HepG2 (cell line): ENCODE measurements around the gene SLC9A9. TPM values are rescaled to one million over a fixed set of nuclear protein-coding genes. Genes with fewer than 3 reads are reported as not detected.

Experiments
- ATAC-seq: fragments of 200-7000 bp; cut with Tn5 transposase; 3 replicates; pipeline ENCODE4 v1.9.1; 2020; ENCODE audit warnings: mild to moderate bottlenecking, moderate library complexity
- BruUV-seq: library from RNA; stranded (reverse); fragments of 400-500 nt; replicated peaks from 2 replicates; lab custom pipeline; 2021; lab: Mats Ljungman, UMichigan
- CTCF ChIA-PET: fragments of 300-600 bp; formaldehyde crosslinking; extraction: SDS; loops from one replicate; lab custom pipeline; 2021; ENCODE audit warnings: low total read pairs, inconsistent platforms, low intra/inter-chr PET ratio; lab: Yijun Ruan, JAX
- POLR2A ChIA-PET: fragments of 350-600 bp; sonication (Branson Sonifier 250); formaldehyde crosslinking; loops from one replicate; lab custom pipeline; 2020; ENCODE audit warnings: antibody characterized with exemption, inconsistent platforms; lab: Yijun Ruan, JAX
- DNase-seq: peaks from one replicate; pipeline ENCODE4 v3.0.0-alpha.2; 2015; ENCODE audit warnings: low spot score
- FAIRE-seq: peaks from 3 replicates; lab custom pipeline; 2011; peaks lifted over from hg19 to GRCh38; lab: Jason Lieb, UNC
- H2AFZ ChIP-seq: one replicate; pipeline ENCODE4 v1.6.1; 2011; ENCODE audit warnings: low read length, inconsistent platforms
- H3K27ac ChIP-seq: fragments of 300-600 bp; 3 replicates; pipeline ENCODE4 v1.8.0; 2011; ENCODE audit warnings: mixed run types, mild to moderate bottlenecking, mixed read lengths, low read length, inconsistent platforms; ENCODE audit not compliant: insufficient read depth; ENCODE audit errors: extremely low read length
- H3K27me3 ChIP-seq, 2 experiments: fragments of 200-600 bp in 1 of 2; 2 replicates in 1 of 2; 3 replicates in 1 of 2; pipeline versions ENCODE4 v1.6.0 to v1.8.0; 2011; ENCODE audit warnings: low read length in 2 of 2, mild to moderate bottlenecking in 2 of 2, moderate library complexity in 2 of 2, inconsistent platforms in 1 of 2; ENCODE audit not compliant: insufficient read depth in 2 of 2, control insufficient read depth in 1 of 2
- H3K36me3 ChIP-seq, 2 experiments: fragments of 200-600 bp in 1 of 2; replicated peaks in 1 of 2; 2 replicates in 1 of 2; 3 replicates in 1 of 2; pipeline versions ENCODE4 v1.5.1 to v1.8.0; 2011; ENCODE audit warnings: low read length in 2 of 2, inconsistent platforms in 1 of 2; ENCODE audit not compliant: insufficient read depth in 2 of 2, control insufficient read depth in 1 of 2
- H3K4me1 ChIP-seq: 2 replicates; pipeline ENCODE4 v1.5.1; 2012; ENCODE audit warnings: low read length, inconsistent platforms; ENCODE audit not compliant: insufficient read depth
- H3K4me2 ChIP-seq: 2 replicates; pipeline ENCODE4 v1.6.0; 2011; ENCODE audit warnings: low read depth, low read length, inconsistent platforms
- H3K4me3 ChIP-seq, 3 experiments: fragments of 200-600 bp in 1 of 3; sonication (generic), shearing (Covaris generic) in 1 of 3; replicated peaks in 1 of 3; 2 replicates each; pipeline ENCODE4 v1.5.1; 2011 to 2016; ENCODE audit warnings: low read length in 3 of 3, inconsistent platforms in 2 of 3, low read depth in 2 of 3, mild to moderate bottlenecking in 2 of 3, control low read depth in 1 of 3, mixed read lengths in 1 of 3; ENCODE audit not compliant: insufficient read depth in 1 of 3
- H3K79me2 ChIP-seq: one replicate; pipeline ENCODE4 v1.6.1; 2011; ENCODE audit warnings: low read length, inconsistent platforms; ENCODE audit not compliant: insufficient read depth
- H3K9ac ChIP-seq: 2 replicates; pipeline ENCODE4 v1.6.0; 2011; ENCODE audit warnings: mild to moderate bottlenecking, low read depth, low read length, inconsistent platforms; ENCODE audit not compliant: insufficient read depth
- H3K9me3 ChIP-seq: 2 replicates; pipeline ENCODE4 v1.5.1; 2012; ENCODE audit warnings: mild to moderate bottlenecking, low read length
- H4K20me1 ChIP-seq: 2 replicates; pipeline ENCODE4 v1.6.0; 2011; ENCODE audit warnings: inconsistent platforms, mild to moderate bottlenecking, low read length, moderate library complexity; ENCODE audit not compliant: insufficient read depth
- CENPX ChIP-seq: sonication (generic); formaldehyde crosslinking; IDR thresholded peaks from 2 replicates; pipeline ENCODE4 v1.9.0; 2021; ENCODE audit warnings: mild to moderate bottlenecking, missing genetic modification reagents, moderate library complexity
- FOXM1 ChIP-seq: sonication (generic); formaldehyde crosslinking; IDR thresholded peaks from 2 replicates; pipeline ENCODE4 v1.5.0; 2020; ENCODE audit warnings: missing genetic modification reagents
- HOXA3 ChIP-seq: sonication (generic); formaldehyde crosslinking; IDR thresholded peaks from 2 replicates; pipeline ENCODE4 v1.5.0; 2020; ENCODE audit warnings: missing genetic modification reagents
- MAFK ChIP-seq, 2 experiments: IDR thresholded peaks in 1 of 2; conservative IDR thresholded peaks in 1 of 2; 2 replicates each; pipeline ENCODE4 v1.6.1; 2011; ENCODE audit warnings: improper control_type of control experiment in 2 of 2, low read length in 2 of 2
- RAD21 ChIP-seq: fragments of 450-650 bp; formaldehyde crosslinking; IDR thresholded peaks from 2 replicates; pipeline ENCODE4 v1.5.0; 2020; ENCODE audit warnings: mild to moderate bottlenecking
- STAG1 ChIP-seq: sonication (generic); formaldehyde crosslinking; IDR thresholded peaks from 2 replicates; pipeline ENCODE4 v1.4.0; 2020; ENCODE audit warnings: missing genetic modification reagents
- ZFAT ChIP-seq: sonication (generic); formaldehyde crosslinking; conservative IDR thresholded peaks from 2 replicates; pipeline ENCODE4 v1.8.1; 2023; ENCODE audit warnings: missing genetic modification reagents, inconsistent platforms
- ZFP36 ChIP-seq: fragments of 150-350 bp; IDR thresholded peaks from 2 replicates; pipeline ENCODE4 v1.6.1; 2018; ENCODE audit warnings: borderline replicate concordance, low read length, low read depth; ENCODE audit not compliant: partially characterized antibody
- ZNF263 ChIP-seq: sonication (generic); formaldehyde crosslinking; IDR thresholded peaks from 2 replicates; pipeline ENCODE4 v1.4.0; 2020; ENCODE audit warnings: missing genetic modification reagents
- ZSCAN29 ChIP-seq: sonication (generic); formaldehyde crosslinking; conservative IDR thresholded peaks from 2 replicates; pipeline ENCODE4 v1.4.0; 2020; ENCODE audit warnings: mild to moderate bottlenecking, missing genetic modification reagents
- WGBS: methylation state at CpG from one replicate; pipeline ENCODE4 v1.1.6; 2017; ENCODE audit warnings: low lambda C conversion rate; 5-methylcytosine and 5-hydroxymethylcytosine counted together
- in situ Hi-C: cut with HindIII; loops from 2 replicates; pipeline ENCODE4 v1.10.0; 2017; ENCODE audit warnings: low pct_unique_long_range_greater_than_20kb; ENCODE audit not compliant: extremely low pct_ligation_motif_present
- intact Hi-C: fragments of 100-400 bp; cut with micrococcal nuclease; formaldehyde crosslinking; loops from one replicate; pipeline ENCODE4 v1.10.0; 2022; ENCODE audit not compliant: unreplicated experiment
- polyA plus RNA-seq, 8 experiments: library from polyadenylated mRNA; depleted of rRNA in 3 of 8; stranded (reverse) in 7 of 8; unstranded in 1 of 8; fragments of >200 nt; fragmentation: Illumina TruSeq in 4 of 8; extraction: Trizol in 4 of 8; gene quantifications; 2 replicates each; pipeline versions ENCODE4 v1.2.1 to v1.2.3, GENCODE V29; 2011 to 2016; ENCODE audit warnings: low read depth in 4 of 8, missing spikeins in 1 of 8, mixed read lengths in 1 of 8; ENCODE audit not compliant: insufficient read depth in 1 of 8
- total RNA-seq, 5 experiments: library from RNA; depleted of rRNA; stranded (reverse); fragments of >200 nt; fragmentation: Illumina TruSeq; extraction: Trizol; gene quantifications; 2 replicates each; pipeline ENCODE4 v1.2.3, GENCODE V29; 2016; ENCODE audit warnings: low read depth in 1 of 5
- TF ChIP-seq, protein P1 (sequence below): sonication (generic); formaldehyde crosslinking; IDR thresholded peaks from 2 replicates; pipeline ENCODE4 v1.4.0; 2020; ENCODE audit warnings: missing genetic modification reagents, borderline replicate concordance
- TF ChIP-seq, protein P2 (sequence below): sonication (generic); formaldehyde crosslinking; IDR thresholded peaks from 2 replicates; pipeline ENCODE4 v1.8.0; 2023; ENCODE audit warnings: mild to moderate bottlenecking, missing genetic modification reagents

Gene SLC9A9
- total and polyA plus RNA-seq, 2 of the 13 experiments (the other 11 are each of a cell fraction or from before 2014, with no cell fraction given) = not detected

DNA sequence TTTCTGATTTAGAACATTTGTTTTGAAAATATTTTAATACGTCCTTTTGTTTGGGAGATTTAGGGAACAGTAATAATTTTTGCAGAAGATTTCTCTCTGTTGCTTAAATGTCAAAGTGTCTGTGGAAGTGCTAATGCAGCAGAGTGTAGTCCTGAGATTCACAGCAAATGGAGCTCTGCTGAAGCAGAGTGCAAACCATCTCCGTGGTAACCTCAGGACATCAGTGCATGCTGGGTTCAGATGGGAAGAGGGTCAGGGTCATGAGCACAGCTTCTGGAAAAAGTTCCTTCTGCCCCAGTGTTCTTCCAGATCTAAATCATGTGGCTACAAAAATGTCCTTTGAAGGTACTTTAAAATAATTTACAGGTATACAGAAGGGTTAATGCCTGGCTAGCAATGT is 39.9 kb upstream of the SLC9A9 start:
- Histone ChIP-seq H3K4me1 (no peaks in the 10 kb centered on the region), H3K27ac (no peak overlapping the region), H3K9me3 (no peaks in the 10 kb centered on the region), H3K79me2 (no peaks in the 10 kb centered on the region), H2AFZ (no peak overlapping the region), H3K4me2 (no peak overlapping the region), H4K20me1 (no peaks in the 10 kb centered on the region), H3K36me3 (no peaks in the 10 kb centered on the region), H3K4me3 (no peak overlapping the region), H3K9ac (no peak overlapping the region)
- POLR2A ChIA-PET = no interaction called here
- intact Hi-C loops = no loop called here
- ATAC-seq = no peak
- no peak for FAIRE-seq
- WGBS = 7% methylated on average over 2 of the region's 2 CpGs
- in situ Hi-C loops = loop anchor here (25.0 kb wide), 1 partner anchor 874 kb away; no protein-coding TSS in a partner anchor
- no TSS peak for BruUV-seq
- TF ChIP-seq ZSCAN29 (CRISPR knock-in tag) = no peak
- TF ChIP-seq CENPX = no peak
- TF ChIP-seq ZFAT (CRISPR knock-in tag) = no peak
- no peak for TF ChIP-seq ZNF263 (CRISPR knock-in tag)
- no peak for TF ChIP-seq FOXM1 (CRISPR knock-in tag)
- TF ChIP-seq, all 625 proteins: peak for 0
- CTCF ChIA-PET = no interaction called here
- DNase-seq = no peak
- no peaks in the 10 kb centered on the region for H3K27me3 ChIP-seq

DNA sequence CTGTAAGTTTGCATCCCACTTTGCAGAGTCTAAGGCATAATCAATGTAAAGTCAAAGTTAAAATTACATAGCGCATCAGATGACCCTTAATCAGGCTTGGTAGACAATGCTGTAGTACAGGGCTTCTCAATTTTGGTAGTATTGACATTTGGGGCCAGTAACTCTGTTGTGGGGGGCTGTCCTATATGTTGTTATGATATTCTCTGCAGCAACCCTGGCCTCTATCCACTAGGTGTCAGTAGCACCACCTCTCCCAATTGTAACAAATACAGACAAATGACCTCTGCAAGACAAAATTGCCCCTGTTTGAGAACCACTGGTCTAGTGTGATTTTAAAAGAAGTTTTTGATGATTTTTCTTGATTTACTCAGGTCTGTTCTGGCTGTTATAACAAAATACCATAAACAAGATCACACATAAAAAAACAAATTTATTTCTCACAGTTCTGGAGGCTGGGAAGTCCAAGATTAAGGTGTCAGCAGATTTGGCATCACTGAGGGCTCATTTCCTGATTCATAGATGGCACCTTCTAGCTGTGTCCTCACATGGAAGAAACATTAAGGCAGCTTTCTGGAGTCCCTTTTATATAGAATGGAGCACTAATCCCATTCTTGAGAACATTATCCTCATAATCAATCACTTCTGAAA is 37.6 kb upstream of the SLC9A9 start:
- Histone ChIP-seq H2AFZ (no peak overlapping the region), H3K4me2 (no peak overlapping the region), H3K9ac (no peak overlapping the region), H4K20me1 (no peaks in the 10 kb centered on the region), H3K27ac (no peak overlapping the region), H3K27me3 (no peaks in the 10 kb centered on the region), H3K9me3 (no peaks in the 10 kb centered on the region), H3K4me3 (no peak overlapping the region), H3K4me1 (no peaks in the 10 kb centered on the region), H3K36me3 (no peaks in the 10 kb centered on the region), H3K79me2 (no peaks in the 10 kb centered on the region)
- 0% methylated on average over 1 of the region's 1 CpG for WGBS
- peak; percentile 12 for FAIRE-seq
- BruUV-seq = no TSS peak
- DNase-seq = peak; percentile 41
- in situ Hi-C loops (loop anchor here (25.0 kb wide), 1 partner anchor 876 kb away; no protein-coding TSS in a partner anchor), intact Hi-C loops (loop anchor here (1.0 kb wide), 1 partner anchor 65 kb away; no protein-coding TSS in a partner anchor)
- POLR2A ChIA-PET = no interaction called here
- peak; percentile 93 for ATAC-seq
- CTCF ChIA-PET = no interaction called here
- peak; percentile 25; the same call in 1 of the 2 replicates for TF ChIP-seq RAD21 (CRISPR knock-in tag)
- peak; percentile 58 for TF ChIP-seq STAG1 (CRISPR knock-in tag)
- no peak for TF ChIP-seq HOXA3 (CRISPR knock-in tag)
- TF ChIP-seq MAFK (conservative IDR thresholded peaks at IDR 0.05 in 1 of 2, IDR thresholded peaks at IDR 0.05 in 1 of 2; ENCODE audit: low read length in 2 of 2) = peak; percentile 28 to 45
- TF ChIP-seq, protein P1, sequence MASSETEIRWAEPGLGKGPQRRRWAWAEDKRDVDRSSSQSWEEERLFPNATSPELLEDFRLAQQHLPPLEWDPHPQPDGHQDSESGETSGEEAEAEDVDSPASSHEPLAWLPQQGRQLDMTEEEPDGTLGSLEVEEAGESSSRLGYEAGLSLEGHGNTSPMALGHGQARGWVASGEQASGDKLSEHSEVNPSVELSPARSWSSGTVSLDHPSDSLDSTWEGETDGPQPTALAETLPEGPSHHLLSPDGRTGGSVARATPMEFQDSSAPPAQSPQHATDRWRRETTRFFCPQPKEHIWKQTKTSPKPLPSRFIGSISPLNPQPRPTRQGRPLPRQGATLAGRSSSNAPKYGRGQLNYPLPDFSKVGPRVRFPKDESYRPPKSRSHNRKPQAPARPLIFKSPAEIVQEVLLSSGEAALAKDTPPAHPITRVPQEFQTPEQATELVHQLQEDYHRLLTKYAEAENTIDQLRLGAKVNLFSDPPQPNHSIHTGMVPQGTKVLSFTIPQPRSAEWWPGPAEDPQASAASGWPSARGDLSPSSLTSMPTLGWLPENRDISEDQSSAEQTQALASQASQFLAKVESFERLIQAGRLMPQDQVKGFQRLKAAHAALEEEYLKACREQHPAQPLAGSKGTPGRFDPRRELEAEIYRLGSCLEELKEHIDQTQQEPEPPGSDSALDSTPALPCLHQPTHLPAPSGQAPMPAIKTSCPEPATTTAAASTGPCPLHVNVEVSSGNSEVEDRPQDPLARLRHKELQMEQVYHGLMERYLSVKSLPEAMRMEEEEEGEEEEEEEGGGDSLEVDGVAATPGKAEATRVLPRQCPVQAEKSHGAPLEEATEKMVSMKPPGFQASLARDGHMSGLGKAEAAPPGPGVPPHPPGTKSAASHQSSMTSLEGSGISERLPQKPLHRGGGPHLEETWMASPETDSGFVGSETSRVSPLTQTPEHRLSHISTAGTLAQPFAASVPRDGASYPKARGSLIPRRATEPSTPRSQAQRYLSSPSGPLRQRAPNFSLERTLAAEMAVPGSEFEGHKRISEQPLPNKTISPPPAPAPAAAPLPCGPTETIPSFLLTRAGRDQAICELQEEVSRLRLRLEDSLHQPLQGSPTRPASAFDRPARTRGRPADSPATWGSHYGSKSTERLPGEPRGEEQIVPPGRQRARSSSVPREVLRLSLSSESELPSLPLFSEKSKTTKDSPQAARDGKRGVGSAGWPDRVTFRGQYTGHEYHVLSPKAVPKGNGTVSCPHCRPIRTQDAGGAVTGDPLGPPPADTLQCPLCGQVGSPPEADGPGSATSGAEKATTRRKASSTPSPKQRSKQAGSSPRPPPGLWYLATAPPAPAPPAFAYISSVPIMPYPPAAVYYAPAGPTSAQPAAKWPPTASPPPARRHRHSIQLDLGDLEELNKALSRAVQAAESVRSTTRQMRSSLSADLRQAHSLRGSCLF = no peak
- TF ChIP-seq ZFP36 = no peak
- TF ChIP-seq, protein P2, sequence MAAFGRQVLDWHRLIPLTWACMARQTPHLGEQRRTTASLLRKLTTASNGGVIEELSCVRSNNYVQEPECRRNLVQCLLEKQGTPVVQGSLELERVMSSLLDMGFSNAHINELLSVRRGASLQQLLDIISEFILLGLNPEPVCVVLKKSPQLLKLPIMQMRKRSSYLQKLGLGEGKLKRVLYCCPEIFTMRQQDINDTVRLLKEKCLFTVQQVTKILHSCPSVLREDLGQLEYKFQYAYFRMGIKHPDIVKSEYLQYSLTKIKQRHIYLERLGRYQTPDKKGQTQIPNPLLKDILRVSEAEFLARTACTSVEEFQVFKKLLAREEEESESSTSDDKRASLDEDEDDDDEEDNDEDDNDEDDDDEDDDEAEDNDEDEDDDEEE (CRISPR knock-in tag) = no peak
